GM19395 (cell line): ENCODE measurements around the gene RAB31.
"Not testable (repeated sequence)": the region's sequence is repeated elsewhere in the genome, so short reads cannot be mapped to it uniquely, and the experiment has no call there.

Experiments used
- ATAC-seq: cut with Tn5 transposase; IDR thresholded peaks from one replicate; pipeline ENCODE4 v1.9.1; 2021; ENCODE audit warnings: mild to moderate bottlenecking, moderate library complexity; ENCODE audit not compliant: unreplicated experiment

The RAB31 gene

GRCh38 chr18:9835113-9835755 is 127.1 kb downstream of the RAB31 start:
- ATAC-seq = no peak

GRCh38 chr18:9835825-9836224 is 127.7 kb downstream of the RAB31 start:
- no peak for ATAC-seq

- no peak for ATAC-seq
These were observed 130.2 kb downstream of the RAB31 start for GRCh38 chr18:9838144-9838877.

DNA sequence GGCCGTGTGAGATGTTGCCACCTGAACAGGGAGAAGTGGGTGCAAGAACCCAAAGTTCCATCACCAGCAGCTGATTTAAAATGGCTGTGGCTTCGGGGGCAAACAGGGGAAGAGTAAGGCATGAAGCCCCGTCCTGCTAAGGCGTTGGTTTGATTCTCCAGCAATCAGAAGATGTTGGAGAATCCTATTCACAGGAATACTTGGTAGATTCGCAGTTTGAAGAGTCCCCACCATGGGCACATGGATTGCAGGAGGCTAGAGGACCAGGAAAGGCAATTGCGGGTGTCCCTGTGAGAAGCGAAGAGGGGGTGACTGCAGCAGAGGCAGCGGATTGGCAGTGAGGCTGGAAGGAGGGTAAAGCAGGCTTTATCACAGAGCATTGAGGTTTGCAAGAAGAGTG is 131.1 kb downstream of the RAB31 start:
- ATAC-seq = no peak

DNA sequence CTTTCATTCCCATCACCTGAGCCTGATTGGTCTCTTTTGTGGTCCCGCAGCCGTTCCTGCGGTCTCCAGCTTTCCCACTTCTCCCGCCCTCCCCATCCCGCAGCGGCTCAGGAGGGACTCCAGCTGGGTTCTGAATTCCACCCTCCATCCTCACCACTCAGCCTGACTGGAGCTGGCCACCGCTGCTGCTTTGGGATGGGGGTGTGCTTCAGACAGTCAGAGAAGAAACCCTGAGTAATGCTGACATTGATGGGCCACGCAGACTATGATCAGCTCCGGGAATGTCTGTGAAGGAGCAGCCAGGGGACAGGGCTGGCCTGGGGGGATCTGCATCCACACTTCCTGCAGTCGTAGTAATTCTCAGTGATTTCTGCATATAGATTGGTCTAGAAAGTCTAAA is 131.8 kb downstream of the RAB31 start:
- no peak for ATAC-seq

GRCh38 chr18:9841752-9842151 is 133.7 kb downstream of the RAB31 start:
- ATAC-seq = no peak

- ATAC-seq = no peak
These were observed 134.3 kb downstream of the RAB31 start for GRCh38 chr18:9842448-9842847.

DNA sequence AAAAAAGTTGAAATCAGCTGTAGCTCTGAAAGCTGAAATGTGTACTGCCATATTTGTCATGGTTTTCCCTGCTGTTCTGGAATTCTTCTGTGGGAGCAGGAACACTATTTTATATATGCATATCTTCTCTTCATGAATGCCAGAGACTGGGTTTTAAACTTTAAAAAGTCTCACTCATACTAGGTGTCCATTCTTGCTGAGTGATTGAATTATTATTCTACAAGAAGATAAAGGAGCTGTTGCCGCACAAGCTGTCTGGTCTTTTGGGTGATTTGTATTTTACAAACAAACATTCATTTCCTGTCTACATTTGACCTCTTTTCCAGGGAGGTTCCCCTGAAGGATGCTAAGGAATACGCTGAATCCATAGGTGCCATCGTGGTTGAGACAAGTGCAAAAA is 137.2 kb downstream of the RAB31 start:
- ATAC-seq = no peak

DNA sequence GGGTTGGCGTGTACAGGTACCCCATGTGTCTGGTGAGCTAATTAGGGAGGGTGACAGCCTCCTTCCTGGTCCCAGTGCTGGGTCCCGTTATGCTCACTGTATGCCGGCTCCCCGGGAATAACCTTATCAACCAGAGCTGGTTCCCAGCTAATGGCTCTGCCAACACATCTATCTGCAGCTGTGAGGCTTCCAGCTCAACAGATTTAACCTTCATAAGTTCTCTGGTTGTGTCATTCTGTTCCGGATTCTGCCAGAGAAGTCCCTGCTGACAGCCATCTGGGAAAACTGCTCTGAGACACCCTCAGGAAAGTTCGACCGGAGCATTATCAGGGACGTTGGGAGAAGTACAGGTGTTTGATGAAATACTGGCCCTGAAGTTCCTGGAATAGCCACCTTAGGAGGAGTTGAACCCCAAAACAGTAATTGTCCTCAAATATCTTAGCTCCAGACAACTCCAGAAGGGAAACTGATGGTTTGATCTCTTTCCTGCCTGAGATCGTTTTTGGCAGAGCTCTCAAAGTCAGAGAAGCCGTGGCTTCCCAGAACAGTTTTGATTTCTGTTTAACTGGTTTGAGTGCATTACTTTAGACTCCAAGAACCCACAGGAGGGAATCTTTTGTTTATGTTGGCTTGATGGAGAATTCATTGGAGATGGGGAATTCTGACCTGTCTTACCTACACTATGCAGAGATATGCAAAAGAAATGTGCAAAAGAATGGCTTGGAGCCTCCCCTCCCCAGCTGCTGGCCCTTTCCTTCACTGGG is 138.2 kb downstream of the RAB31 start:
- ATAC-seq = no peak

- no peak for ATAC-seq
These were observed 140.2 kb downstream of the RAB31 start for GRCh38 chr18:9848170-9848879.

DNA sequence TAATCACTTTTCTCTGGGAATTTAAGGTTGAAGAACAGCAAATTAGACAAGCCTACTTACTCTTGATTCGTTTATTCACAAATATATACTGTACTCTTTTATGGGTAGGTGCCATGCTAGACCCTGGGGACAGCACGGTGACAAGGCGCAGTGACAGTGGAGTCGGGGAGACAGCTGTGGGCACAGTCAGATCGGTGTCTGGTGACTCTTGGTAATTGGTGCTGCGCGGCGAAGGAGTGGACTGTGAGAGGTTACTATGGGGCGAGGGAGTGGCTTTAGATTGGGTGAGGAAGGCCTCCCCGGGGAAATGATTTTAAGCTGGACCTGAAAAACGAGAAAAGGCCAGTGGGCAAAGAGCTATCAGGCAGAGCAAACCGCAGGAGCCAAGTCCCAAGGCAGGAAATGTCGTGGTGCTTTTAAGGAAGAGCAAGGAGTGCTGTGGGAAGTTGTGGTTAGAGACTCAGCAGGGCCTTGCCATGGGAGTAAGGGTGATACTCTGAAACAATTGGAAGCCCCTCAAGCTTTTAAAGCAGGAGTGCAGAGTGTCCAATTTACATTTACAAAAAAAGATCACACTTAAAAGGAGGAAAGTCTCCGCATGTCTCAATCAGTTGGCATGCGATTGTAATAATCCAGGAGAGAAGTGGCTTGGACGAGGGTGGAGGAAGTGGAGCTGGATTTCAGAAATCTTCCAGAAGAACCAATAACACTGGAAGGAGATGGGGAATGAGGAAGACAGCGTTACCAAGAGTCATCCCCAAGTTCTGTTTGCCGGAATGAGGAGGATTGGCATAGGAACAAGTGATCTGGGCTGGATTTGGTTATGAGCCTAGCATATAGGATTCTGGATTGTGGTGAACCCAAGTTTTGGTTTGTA is 141.5 kb downstream of the RAB31 start:
- no peak for ATAC-seq

- no peak for ATAC-seq
These were observed 142.2 kb downstream of the RAB31 start for GRCh38 chr18:9850309-9850708.

DNA sequence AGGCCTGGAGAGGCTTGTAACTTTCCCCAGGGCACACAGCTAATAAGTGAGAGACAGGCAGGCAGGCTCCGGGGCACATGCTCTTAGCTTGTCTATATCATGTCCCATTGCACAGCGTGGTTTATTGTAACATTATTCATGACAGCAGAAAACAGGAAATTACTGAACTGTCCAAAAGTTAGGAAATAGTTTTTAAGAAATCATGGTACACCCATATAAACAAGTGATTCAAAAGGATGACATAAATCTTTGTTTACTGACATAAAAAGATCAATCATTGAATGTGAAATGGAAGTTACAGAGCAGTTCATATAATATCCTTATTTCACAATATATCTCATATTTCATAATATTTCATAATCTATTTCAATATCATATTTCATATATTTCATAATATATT is 143.4 kb downstream of the RAB31 start:
- no peak for ATAC-seq

- no peak for ATAC-seq
These were observed 144.4 kb downstream of the RAB31 start for GRCh38 chr18:9852266-9853081.

DNA sequence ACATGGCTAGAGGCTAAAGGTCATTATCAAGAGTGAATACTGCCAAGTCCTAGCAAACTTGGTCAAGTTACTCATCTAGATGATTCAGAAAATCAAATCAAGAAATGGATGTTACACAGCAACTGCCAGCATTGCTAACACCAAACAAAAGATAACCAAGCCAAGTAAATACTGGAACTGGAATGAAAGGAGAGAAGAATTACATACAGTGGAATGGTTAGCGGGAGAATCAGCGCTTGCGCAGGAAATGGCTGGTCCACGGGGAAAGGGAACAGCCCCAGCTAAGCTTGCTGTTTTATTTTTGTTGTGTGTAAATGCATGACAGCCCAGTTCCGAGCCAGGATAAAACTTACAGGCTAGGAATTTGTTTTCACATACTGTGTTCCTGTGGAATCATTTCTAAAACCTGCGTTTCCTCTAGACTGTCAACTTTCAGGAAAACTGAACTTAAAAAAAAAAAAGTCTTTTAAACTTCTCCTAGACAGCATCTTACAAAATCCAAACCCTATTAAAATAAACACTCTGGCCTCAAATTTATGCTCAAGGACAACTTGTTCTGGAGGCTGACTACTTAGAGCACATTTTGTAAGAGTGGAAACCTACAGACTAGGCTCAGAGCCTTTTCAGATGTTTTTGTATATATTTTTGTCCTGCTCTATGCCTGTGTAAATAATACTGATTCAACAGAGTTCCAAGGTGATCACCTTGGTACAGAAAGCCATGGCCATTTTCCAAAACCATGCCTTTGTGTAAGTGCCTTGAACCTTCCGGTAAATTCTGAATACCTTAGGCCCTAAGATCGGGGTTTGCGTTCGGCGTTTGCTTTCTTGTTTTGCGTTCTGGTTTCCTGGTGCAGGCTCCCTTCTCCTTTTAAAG is 146.9 kb downstream of the RAB31 start:
- no peak for ATAC-seq

GRCh38 chr18:9855681-9856080 is 147.6 kb downstream of the RAB31 start:
- no peak for ATAC-seq

DNA sequence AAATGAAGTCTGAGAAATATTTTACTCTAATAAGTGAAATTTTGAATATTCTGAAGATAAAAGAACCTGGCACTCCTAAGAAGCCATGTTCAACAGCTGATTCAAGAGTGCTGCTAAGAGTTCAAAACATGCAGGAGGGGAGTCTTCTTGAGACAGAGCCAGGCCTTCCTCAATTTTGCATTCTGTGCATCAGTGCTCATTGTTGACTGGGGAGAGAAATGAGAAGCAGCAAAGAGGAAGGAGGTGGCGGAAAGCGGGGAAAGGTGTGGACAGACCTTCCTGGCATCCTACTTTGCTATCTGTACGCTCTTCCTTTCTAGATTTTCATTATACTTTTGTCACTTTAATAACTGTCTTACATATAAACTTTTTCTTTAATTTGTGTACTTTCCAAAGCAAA is 148.0 kb downstream of the RAB31 start:
- no peak for ATAC-seq

- not testable (repeated sequence) for ATAC-seq
These were observed 149.4 kb downstream of the RAB31 start for GRCh38 chr18:9857479-9857998.
